Psoas muscle (tissue), 8 donors: Measurements from ENCODE around the gene SEMA3C. TPM values are rescaled to one million over a fixed set of nuclear protein-coding genes. Genes with fewer than 3 reads are reported as not detected.
A peak's percentile ranks its signal among the peaks of the same experiment; 100 is the strongest.

Source experiments
- ATAC-seq, 4 donors: fragments of 200-7000 bp; cut with Tn5 transposase; one replicate each; pipeline ENCODE4 v1.9.1; 2020; ENCODE audit warnings: moderate library complexity in 3 of 4, mild to moderate bottlenecking in 2 of 4
- DNase-seq, 2 donors: peaks; one replicate each; pipeline ENCODE4 v3.0.0-alpha.2; 2020
- H3K27ac ChIP-seq: fragments of 200-600 bp; one replicate; pipeline ENCODE4 v1.8.0; 2022
- H3K27me3 ChIP-seq, 3 donors: fragments of 200-600 bp in 1 of 3; one replicate each; pipeline versions ENCODE4 v1.6.1 to v1.8.0; 2013 to 2022; ENCODE audit warnings: low read length in 2 of 3, mild to moderate bottlenecking in 2 of 3, moderate library complexity in 1 of 3; ENCODE audit not compliant: insufficient read depth in 3 of 3
- H3K36me3 ChIP-seq, 2 donors: fragments of 200-600 bp in 1 of 2; one replicate each; pipeline versions ENCODE4 v1.6.1 to v1.8.0; 2013 to 2022; ENCODE audit warnings: low read depth in 1 of 2, mild to moderate bottlenecking in 1 of 2, moderate library complexity in 1 of 2; ENCODE audit not compliant: insufficient read depth in 1 of 2
- H3K4me1 ChIP-seq: fragments of 200-600 bp; one replicate; pipeline ENCODE4 v1.8.0; 2022
- H3K4me3 ChIP-seq: fragments of 200-600 bp; one replicate; pipeline ENCODE4 v1.8.0; 2022; ENCODE audit warnings: mild to moderate bottlenecking
- H3K9me3 ChIP-seq: fragments of 200-600 bp; one replicate; pipeline ENCODE4 v1.8.0; 2022
- WGBS, 3 donors: extraction: QIAGEN DNeasy Blood & Tissue Kit; methylation state at CpG; one replicate each; pipeline versions ENCODE4 v1.1.6 to v1.1.7; 2013; 5-methylcytosine and 5-hydroxymethylcytosine counted together
- intact Hi-C, 2 donors: fragments of 100-400 bp; cut with DNase I; formaldehyde crosslinking; loops; one replicate each; pipeline versions ENCODE4 v1.11.0 to v1.14.2; 2022
- polyA plus RNA-seq, 3 donors: library from polyadenylated mRNA; stranded (reverse); fragments of 200-250 nt; gene quantifications; one replicate each; pipeline ENCODE4 v1.2.3, GENCODE V29; 2013
- total RNA-seq, 4 donors: library from RNA; stranded (reverse); fragmentation: NEBNext Ultra II Directional in 2 of 4; extraction: Animal tissue kit (Norgen Biotek cat#: 25700) in 2 of 4; gene quantifications; one replicate each; pipeline versions ENCODE4 v1.2.1 to v1.2.4, GENCODE V29; 2021 to 2023
- TF ChIP-seq, protein P1 (sequence below): fragments of 200-600 bp; IDR thresholded peaks from one replicate; pipeline ENCODE4 v1.8.0; 2022; ENCODE audit warnings: antibody characterized with exemption
- donor health status: healthy with polysubstance abuse.
- donor health status: DM: no; HTN: no; CAD: no; lungs with moderate emphysema.
- donor health status: Bipolar disorder and iron deficiency.
- donor health status: healthy.
- donor health status: DM: yes; HTN: yes; CAD: no.
- donor health status: DM: no; HTN: no; CAD: no.
- donor health status: DM: no; HTN: no; CAD: no.
- donor health status: DM: yes; HTN: yes; CAD: no.

SEMA3C gene
- total and polyA plus RNA-seq, 7 donors: 6.6 to 63.1 (median 18.3) TPM

DNA sequence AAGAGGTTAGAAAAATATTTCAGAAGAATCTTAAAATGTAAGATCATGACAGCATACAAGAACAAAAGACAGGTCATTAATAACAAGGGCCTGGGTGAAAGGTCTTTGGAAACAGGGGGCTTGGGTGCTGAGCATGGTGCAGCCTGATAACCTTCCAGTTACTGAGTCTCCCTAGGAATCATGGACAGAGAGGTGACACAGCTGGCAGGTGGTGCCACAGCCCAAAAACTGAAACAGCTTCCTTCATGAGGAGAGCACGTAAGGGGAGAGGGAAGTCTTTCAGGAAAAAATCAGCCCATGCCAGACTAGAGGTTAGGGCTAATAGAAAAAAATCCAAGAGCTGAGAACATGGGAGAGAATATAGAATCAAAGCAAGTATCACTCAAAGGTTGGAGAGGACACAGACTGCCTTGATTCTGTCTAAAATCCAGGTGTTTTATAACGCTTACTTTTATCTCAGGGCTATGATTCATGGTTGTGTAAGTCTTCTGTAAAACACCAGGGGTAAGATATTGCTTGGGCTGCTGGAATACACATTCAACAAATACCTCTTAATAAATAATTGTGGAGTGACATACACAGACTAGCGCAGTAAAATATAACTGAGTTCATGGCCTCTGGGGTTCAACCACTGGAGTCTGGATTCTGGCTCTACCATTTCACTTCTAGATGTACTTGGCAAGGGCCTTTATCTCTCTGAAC is 88.1 kb downstream of the SEMA3C start:
- Histone ChIP-seq H3K4me3 (no peak overlapping the region), H3K4me1 (peaks cover 63% of the 10 kb centered on the region), H3K27me3 (no peaks in the 10 kb centered on the region), H3K27ac (peak overlapping the region; percentile 34), H3K9me3 (no peaks in the 10 kb centered on the region), H3K36me3 (no peaks in the 10 kb centered on the region)
- DNase-seq (no peak), ATAC-seq (peak; percentile 37 to 71 (median 56))
- WGBS, 3 donors: 45 to 50% (median 45%) methylated on average over 3 of the region's 3 CpGs
- intact Hi-C loops: no loop called here
- TF ChIP-seq, protein P1, sequence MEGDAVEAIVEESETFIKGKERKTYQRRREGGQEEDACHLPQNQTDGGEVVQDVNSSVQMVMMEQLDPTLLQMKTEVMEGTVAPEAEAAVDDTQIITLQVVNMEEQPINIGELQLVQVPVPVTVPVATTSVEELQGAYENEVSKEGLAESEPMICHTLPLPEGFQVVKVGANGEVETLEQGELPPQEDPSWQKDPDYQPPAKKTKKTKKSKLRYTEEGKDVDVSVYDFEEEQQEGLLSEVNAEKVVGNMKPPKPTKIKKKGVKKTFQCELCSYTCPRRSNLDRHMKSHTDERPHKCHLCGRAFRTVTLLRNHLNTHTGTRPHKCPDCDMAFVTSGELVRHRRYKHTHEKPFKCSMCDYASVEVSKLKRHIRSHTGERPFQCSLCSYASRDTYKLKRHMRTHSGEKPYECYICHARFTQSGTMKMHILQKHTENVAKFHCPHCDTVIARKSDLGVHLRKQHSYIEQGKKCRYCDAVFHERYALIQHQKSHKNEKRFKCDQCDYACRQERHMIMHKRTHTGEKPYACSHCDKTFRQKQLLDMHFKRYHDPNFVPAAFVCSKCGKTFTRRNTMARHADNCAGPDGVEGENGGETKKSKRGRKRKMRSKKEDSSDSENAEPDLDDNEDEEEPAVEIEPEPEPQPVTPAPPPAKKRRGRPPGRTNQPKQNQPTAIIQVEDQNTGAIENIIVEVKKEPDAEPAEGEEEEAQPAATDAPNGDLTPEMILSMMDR: no peak

DNA sequence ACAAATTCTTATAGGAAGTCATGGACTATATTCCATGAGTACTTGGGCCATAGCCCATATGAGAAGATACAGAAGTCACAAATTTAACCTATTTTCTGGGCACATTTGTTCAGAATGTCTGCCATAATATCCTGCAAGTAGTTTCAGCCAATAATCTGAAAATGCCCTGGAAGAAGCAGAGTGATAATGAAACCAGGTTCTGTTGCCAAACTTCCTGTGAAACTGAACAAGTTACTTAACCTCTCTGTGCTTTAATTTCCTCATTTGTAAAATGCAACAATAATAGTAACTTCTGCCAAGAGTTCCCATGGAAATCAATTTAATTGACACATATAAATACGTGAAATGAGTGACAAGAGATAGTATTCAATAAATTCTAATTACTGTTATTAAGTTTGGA is 88.8 kb downstream of the SEMA3C start:
- no peak for DNase-seq
- no peak overlapping the region for H3K4me3 ChIP-seq
- no peaks in the 10 kb centered on the region for H3K9me3 ChIP-seq
- 64 to 73% (median 66%) methylated on average over 1 of the region's 1 CpG for WGBS, 3 donors
- H3K27me3 ChIP-seq: no peaks in the 10 kb centered on the region
- peak overlapping the region; percentile 7 for H3K27ac ChIP-seq
- H3K4me1 ChIP-seq: peaks cover 63% of the 10 kb centered on the region
- intact Hi-C loops: no loop called here
- no peaks in the 10 kb centered on the region for H3K36me3 ChIP-seq
- no peak for ATAC-seq
- TF ChIP-seq, protein P1: no peak

DNA sequence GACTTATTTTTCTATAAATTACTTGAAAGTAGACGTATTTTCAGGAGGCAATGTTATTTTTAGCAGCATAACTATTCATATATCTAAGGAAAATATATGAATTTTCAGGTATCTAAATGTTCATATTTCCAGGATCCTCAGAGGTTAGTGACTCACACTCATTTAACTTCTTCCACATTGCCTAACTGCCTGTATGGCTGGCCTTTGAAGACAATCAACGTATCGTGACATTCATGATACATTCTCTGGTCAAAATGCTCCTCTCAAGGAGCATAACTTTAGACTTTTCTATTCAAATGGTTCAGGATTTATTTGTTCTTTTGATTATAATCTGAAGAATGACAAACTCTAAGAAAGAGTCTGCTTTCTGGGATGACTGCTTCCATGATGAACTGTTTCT is 89.3 kb downstream of the SEMA3C start:
- TF ChIP-seq, protein P1: no peak
- intact Hi-C loops: no loop called here
- H3K36me3 ChIP-seq: no peaks in the 10 kb centered on the region
- H3K9me3 ChIP-seq: no peaks in the 10 kb centered on the region
- ATAC-seq (no peak), DNase-seq (no peak)
- H3K27ac ChIP-seq: peak overlapping the region; percentile 61
- no peak overlapping the region for H3K4me3 ChIP-seq
- H3K4me1 ChIP-seq: peaks cover 62% of the 10 kb centered on the region
- no peaks in the 10 kb centered on the region for H3K27me3 ChIP-seq
- 80 to 91% (median 81%) methylated on average over 3 of the region's 3 CpGs for WGBS, 3 donors

DNA sequence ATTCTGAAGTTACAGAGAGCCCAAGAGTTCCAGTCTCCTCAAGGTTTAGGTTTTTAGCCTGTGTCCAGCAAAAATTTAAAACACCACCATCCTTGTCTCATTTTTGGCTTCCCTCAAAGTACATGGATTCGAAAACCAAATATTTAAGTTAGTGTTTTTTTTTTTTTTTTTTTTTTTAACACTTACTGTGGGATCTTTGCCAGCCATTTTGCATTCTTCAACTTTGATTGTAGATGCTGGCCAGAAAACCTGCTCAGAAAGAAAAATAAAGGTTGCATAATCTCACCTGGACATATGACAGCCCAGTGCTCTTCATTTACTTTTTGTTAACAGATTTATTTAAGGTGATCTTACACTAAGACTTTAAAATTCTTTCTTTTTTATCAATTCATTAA is 91.6 kb downstream of the SEMA3C start:
- DNase-seq: no peak
- no peaks in the 10 kb centered on the region for H3K9me3 ChIP-seq
- H3K27me3 ChIP-seq: no peaks in the 10 kb centered on the region
- H3K4me3 ChIP-seq: no peak overlapping the region
- 13 to 32% (median 17%) methylated on average over 1 of the region's 1 CpG for WGBS, 3 donors
- ATAC-seq: peak in 1 of 4 donors; percentile 52
- no peaks in the 10 kb centered on the region for H3K36me3 ChIP-seq
- TF ChIP-seq, protein P1: no peak
- intact Hi-C loops: loop anchor here in 1 of 2 donors (2.0 kb wide), 1 partner anchor 44 kb away; no protein-coding TSS in a partner anchor
- H3K4me1 ChIP-seq: peaks cover 54% of the 10 kb centered on the region
- peak overlapping the region; percentile 61 for H3K27ac ChIP-seq
